GM10847 (cell line): Measurements from ENCODE around the gene DNAJB6.

ENCODE experiments used
- POLR2A ChIP-seq: IDR thresholded peaks from 2 replicates; pipeline ENCODE4 v1.6.1; 2011; ENCODE audit not compliant: insufficient read length; ENCODE audit errors: extremely low read depth

DNAJB6 gene

GRCh38 chr7:157377436-157378124 is 40.8 kb downstream of the DNAJB6 start:
- TF ChIP-seq POLR2A, result no peak

DNA sequence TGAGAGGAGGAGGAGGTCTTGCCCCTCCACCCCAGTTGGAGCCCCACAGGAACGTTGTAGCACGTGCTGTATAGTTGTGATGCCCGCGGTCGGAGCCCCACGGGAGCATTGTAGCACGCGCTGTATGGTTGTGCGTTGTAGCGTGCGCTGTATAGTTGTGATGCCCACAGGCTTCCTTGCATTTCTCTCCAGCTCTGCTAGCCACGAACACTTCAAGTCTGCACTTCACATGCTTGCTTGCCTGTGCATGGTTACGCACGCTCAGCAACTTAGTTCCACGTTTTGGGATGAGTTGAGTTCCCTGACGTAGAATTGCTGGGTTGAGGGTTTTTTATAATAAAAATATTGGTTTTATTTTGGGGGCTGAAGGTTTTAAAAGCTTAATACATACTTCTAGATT is 41.6 kb downstream of the DNAJB6 start:
- no peak for TF ChIP-seq POLR2A

GRCh38 chr7:157379493-157379892 is 42.7 kb downstream of the DNAJB6 start:
- no peak for TF ChIP-seq POLR2A

- TF ChIP-seq POLR2A, result no peak
Observed at GRCh38 chr7:157380416-157380815, 43.6 kb downstream of the DNAJB6 start.

DNA sequence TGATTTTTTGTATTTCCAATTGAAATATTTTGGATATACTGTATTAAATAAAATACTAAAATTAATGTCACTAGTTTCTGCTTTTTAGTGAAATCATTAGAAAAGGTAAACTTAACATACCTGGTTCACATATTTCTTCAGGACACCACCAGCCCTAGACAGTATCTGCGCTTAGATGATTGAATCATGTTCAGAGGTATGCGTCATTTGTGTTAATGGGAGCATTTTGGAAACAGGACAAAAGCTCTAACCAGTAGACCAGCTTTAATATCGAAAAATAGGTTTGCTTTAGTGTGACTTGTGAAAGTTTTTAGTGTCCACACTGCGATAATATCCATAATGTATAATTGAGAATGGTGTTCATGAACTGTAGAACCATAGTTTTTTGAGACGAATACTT is 47.1 kb downstream of the DNAJB6 start:
- no peak for TF ChIP-seq POLR2A

DNA sequence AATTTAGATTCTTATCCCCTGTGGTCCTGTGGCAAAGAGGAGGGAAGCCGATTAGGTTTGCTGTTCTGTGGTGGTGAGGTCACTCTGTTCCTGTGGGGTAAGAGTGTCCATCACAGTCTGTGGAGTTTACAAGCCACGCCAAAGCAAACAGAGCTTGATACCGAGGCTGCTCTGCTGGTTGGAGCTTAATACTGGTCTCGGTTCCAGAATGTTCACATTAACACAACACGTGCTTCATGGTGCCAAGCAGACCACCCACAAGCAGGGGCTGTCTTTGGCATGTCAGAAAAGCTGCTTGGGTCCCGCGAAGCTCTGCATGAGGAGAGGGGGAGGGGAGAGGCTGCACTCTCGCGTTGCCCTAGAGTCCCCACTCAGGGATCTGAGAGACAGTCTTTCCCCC is 47.5 kb downstream of the DNAJB6 start:
- no peak for TF ChIP-seq POLR2A

GRCh38 chr7:157386979-157387800 is 50.4 kb downstream of the DNAJB6 start:
- no peak for TF ChIP-seq POLR2A

DNA sequence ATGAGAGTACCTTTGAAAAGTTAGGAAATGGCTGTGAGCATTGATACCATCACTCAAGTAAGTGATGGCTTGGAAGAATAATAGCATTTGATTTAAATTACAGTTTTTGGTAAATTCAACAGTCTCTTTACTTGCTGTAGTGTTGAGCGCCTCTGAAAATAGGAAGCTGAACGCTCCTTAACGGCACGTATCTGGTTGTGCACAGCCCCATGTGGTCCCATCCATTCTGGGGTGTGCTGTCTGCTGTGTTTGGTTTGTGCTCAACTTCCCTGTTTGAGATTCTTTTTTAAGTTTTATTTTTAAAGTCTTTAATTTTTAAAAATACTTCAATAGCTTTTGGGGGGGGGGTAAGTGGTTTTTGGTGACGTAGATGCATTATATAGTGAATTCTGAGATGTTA is 51.5 kb downstream of the DNAJB6 start:
- no peak for TF ChIP-seq POLR2A

DNA sequence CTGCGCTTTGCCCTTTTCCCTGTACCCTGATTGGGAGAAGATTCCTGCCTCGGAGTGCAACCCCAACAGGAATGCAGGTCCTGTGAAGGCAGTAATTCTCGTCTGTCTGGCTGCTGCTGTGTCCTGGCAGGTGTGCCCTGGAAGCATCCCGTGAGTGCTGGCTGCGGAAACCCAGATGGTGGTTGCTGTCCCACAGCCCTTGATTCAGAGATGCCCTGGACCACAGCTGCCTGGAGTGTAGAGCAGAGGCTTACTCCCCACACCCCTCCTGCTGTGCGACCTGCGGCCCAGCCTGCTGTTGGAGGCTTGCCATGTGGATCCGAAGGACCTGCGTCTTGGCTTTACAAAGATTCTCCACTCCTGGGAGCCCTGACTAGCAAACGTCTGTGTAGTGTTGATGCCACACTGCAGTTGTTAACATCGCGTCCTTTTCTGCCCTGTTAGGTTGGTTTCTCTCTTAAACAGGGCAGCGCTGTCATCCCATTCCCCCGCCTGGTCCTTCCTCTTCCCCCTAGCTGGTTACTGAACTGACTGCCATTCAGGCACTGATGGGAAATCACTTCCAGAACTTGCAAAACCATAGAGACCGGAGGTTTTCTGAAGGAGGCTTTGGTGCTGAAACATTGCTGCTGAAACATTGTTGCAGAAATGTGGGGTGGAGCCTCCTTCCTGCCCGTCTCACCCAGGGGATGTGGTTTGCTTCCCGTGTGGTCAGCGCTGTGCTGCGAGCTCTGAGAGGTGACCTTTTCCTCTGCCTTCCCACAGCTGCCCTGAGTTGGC is 53.3 kb downstream of the DNAJB6 start:
- no peak for TF ChIP-seq POLR2A

- no peak for TF ChIP-seq POLR2A
Observed at GRCh38 chr7:157391036-157391710, 54.4 kb downstream of the DNAJB6 start.

DNA sequence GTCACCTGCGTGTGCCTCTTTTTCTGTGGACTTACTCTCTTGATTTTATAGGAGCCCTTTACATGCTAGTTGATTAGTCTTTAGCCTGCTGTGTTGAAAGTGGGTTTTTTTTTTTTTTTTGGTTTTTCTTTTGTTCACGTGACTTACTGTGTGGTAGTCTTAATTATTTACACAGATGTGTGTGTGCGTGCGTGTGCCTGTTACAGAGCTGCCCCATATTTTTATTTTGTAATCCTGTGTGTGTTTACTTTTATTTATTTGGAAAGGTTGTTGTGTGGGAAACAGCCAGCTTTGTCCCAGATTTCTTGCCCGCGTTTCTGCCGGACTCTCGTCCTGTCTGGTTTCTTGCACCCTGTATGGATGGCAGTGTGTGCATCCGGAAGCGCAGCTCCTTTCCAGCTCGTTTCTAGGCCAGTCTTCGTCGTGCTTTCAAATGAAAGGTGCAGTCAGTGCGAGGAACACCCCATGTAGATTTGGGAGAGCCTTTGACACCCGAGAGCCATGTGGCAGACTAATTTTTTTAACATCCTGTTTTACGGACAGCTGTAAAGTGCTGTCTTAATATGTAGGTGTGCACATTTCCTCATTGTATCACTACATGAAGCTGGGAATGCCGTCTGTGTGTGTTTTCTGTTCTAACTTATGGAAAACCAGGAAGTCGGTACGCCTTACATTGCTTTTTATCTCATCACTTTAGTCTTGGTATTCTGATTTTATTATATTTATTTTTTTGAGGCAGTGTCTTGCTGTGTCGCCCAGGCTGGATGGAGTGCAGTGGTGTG is 55.6 kb downstream of the DNAJB6 start:
- no peak for TF ChIP-seq POLR2A

GRCh38 chr7:157394246-157395191 is 57.7 kb downstream of the DNAJB6 start:
- TF ChIP-seq POLR2A, result no peak

GRCh38 chr7:157395206-157395605 is 58.4 kb downstream of the DNAJB6 start:
- TF ChIP-seq POLR2A, result no peak
